IPS-15b (cell line): Measurements from ENCODE around the gene FKBP11.
"Not testable (repeated sequence)": the region's sequence is repeated elsewhere in the genome, so short reads cannot be mapped to it uniquely, and the experiment has no call there.

Source experiments
- H3K27me3 ChIP-seq: one replicate; pipeline ENCODE4 v1.6.1; 2013; ENCODE audit warnings: low read length; ENCODE audit not compliant: control insufficient read depth, insufficient read depth
- H3K36me3 ChIP-seq: one replicate; pipeline ENCODE4 v1.6.1; 2013; ENCODE audit warnings: low read length; ENCODE audit not compliant: control insufficient read depth, insufficient read depth
- H3K4me1 ChIP-seq: one replicate; pipeline ENCODE4 v1.6.1; 2013; ENCODE audit warnings: mild to moderate bottlenecking, low read length; ENCODE audit not compliant: control insufficient read depth, insufficient read depth
- H3K4me3 ChIP-seq: one replicate; pipeline ENCODE4 v1.5.1; 2013; ENCODE audit warnings: low read depth, low read length
- H3K9ac ChIP-seq: one replicate; pipeline ENCODE4 v1.6.1; 2013; ENCODE audit warnings: low read depth, mild to moderate bottlenecking, low read length
- H3K9me3 ChIP-seq: one replicate; pipeline ENCODE4 v1.6.1; 2013; ENCODE audit warnings: mild to moderate bottlenecking, low read length; ENCODE audit not compliant: control insufficient read depth, insufficient read depth

Gene FKBP11

DNA sequence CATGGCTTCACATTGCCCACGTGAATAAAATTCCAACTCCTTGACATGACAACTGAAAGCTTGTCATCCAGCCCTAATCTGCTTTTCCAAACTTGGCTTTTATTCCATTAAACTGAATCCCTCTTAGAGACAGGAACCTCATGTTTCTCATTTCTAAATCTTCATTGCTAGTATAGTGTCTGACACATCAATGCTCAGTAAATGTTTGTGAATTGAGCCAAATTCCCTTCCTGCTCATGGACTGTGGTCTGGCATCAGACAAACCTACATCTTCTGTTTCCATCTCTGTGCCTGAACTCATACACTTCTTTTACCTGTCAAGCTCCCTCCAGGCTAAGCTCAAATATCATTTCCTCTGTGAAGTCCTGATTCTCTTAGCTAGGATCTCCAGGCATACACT, 4.3 kb upstream of the FKBP11 start:
- H3K9ac ChIP-seq: no peak overlapping the region
- no peak overlapping the region for H3K4me3 ChIP-seq
- no peaks in the 10 kb centered on the region for H3K9me3 ChIP-seq
- H3K4me1 ChIP-seq: peaks cover 4% of the 10 kb centered on the region
- peaks cover 20% of the 10 kb centered on the region for H3K36me3 ChIP-seq
- no peaks in the 10 kb centered on the region for H3K27me3 ChIP-seq

DNA sequence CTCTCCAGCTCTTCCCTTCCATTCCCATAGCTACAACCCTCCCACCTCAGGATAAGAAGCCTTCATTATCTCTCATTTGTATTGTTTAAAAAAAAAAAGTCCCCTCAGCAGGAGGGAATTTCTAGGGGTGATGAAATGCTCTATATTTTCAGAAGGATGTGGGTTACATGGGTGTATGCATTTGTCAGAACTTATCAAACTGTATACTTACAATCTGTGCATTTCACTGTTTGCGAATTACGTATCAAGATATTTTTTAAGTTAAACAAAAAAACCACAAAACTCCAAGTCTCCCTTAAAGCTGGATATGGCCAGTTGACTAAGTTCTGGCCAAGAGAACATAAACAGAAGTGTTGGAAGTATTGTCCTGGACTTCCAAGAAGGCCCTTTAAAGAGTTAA, 2.0 kb upstream of the FKBP11 start:
- H3K36me3 ChIP-seq: peaks cover 17% of the 10 kb centered on the region

GRCh38 chr12:48924617-48925303, 532 bp downstream of the FKBP11 start:
- Histone ChIP-seq H3K4me3 (peak overlapping the region; percentile 88), H3K36me3 (peaks cover 14% of the 10 kb centered on the region), H3K9me3 (no peaks in the 10 kb centered on the region)

More for the DNA sequence above, 2.0 kb upstream of the FKBP11 start:
- Histone ChIP-seq H3K4me1 (peaks cover 8% of the 10 kb centered on the region), H3K9ac (no peak overlapping the region), H3K27me3 (no peaks in the 10 kb centered on the region), H3K4me3 (no peak overlapping the region), H3K9me3 (no peaks in the 10 kb centered on the region)

GRCh38 chr12:48923117-48923516, 2.2 kb downstream of the FKBP11 start:
- H3K27me3 ChIP-seq: no peaks in the 10 kb centered on the region
- H3K36me3 ChIP-seq: peaks cover 14% of the 10 kb centered on the region
- H3K9me3 ChIP-seq: no peaks in the 10 kb centered on the region
- peaks cover 8% of the 10 kb centered on the region for H3K4me1 ChIP-seq
- H3K9ac ChIP-seq: no peak overlapping the region
- no peak overlapping the region for H3K4me3 ChIP-seq

More at GRCh38 chr12:48924617-48925303, 532 bp downstream of the FKBP11 start:
- no peaks in the 10 kb centered on the region for H3K27me3 ChIP-seq
- peaks cover 8% of the 10 kb centered on the region for H3K4me1 ChIP-seq
- H3K9ac ChIP-seq: peak overlapping the region; percentile 91

DNA sequence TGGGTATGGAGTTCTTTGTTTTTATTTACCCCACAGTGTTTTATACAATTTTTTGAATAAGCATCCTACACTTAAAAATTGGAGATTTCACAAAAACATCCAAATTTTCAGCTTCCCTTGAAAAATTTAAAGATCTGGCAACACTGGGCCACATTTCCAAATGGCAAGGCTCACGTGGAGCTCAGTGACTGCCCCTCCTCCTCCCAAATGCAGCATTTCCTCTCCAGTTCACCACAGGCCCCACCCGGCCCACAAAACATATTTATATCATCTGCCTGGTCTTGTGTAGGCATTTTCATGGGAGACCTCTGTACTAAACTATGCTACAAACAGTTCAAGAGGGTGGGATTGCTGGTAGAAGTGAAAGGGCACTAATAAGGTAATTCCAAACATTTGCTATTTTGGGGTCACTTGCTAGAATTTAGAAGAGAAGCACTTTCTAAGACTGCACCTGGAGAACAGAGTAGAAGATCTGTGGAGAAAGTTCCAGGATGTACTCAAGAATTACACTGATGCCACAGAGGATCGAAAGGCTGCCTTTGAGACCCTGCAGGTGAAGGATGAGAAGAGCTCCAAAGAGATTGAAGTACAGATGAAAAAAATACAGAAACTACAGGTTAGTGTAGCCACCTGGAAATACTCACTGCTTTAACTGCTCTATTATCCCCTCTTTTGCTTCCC, 7.3 kb downstream of the FKBP11 start:
- Histone ChIP-seq H3K27me3 (no peaks in the 10 kb centered on the region), H3K9ac (no peak overlapping the region)

GRCh38 chr12:48910196-48910595, 15.1 kb downstream of the FKBP11 start:
- Histone ChIP-seq H3K4me3 (no peak overlapping the region), H3K36me3 (no peaks in the 10 kb centered on the region), H3K9ac (no peak overlapping the region), H3K4me1 (no peaks in the 10 kb centered on the region), H3K9me3 (no peaks in the 10 kb centered on the region), H3K27me3 (no peaks in the 10 kb centered on the region)

More for the DNA sequence above, 7.3 kb downstream of the FKBP11 start:
- Histone ChIP-seq H3K4me3 (no peak overlapping the region), H3K9me3 (peaks cover 2% of the 10 kb centered on the region), H3K36me3 (peaks cover 4% of the 10 kb centered on the region), H3K4me1 (no peaks in the 10 kb centered on the region)

DNA sequence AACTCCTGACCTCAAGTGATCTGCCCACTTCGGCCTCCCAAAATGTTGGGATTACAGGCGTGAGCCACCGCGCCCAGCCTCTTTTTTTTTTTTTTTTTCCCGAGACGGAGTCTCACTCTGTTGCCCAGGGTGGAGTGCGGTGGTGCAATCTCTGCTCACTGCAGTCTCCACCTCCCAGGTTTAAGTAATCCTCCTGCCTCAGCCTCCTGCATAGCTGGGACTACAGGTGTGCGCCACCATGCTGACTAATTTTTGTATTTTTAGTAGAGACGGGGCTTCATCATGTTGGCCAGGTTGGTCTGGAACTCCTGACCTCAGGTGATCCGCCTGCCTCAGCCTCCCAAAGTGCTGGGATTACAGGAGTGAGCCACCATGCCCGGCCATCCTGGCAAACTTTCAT, 15.6 kb downstream of the FKBP11 start:
- H3K4me1 ChIP-seq, H3K27me3 ChIP-seq, H3K4me3 ChIP-seq, H3K36me3 ChIP-seq, H3K9ac ChIP-seq, H3K9me3 ChIP-seq: not testable (repeated sequence)

GRCh38 chr12:48907245-48907644, 18.0 kb downstream of the FKBP11 start:
- Histone ChIP-seq H3K9ac (no peak overlapping the region), H3K36me3 (no peaks in the 10 kb centered on the region), H3K4me3 (no peak overlapping the region), H3K9me3 (no peaks in the 10 kb centered on the region), H3K4me1 (no peaks in the 10 kb centered on the region), H3K27me3 (peaks cover 3% of the 10 kb centered on the region)

- H3K9me3 ChIP-seq: no peaks in the 10 kb centered on the region
- peak overlapping the region; percentile 59 for H3K4me3 ChIP-seq
- peaks cover 3% of the 10 kb centered on the region for H3K27me3 ChIP-seq
- no peaks in the 10 kb centered on the region for H3K36me3 ChIP-seq
- H3K4me1 ChIP-seq: no peaks in the 10 kb centered on the region
- H3K9ac ChIP-seq: no peak overlapping the region
Measured at GRCh38 chr12:48903982-48904411, 21.3 kb downstream of the FKBP11 start.

GRCh38 chr12:48903363-48903981, 21.8 kb downstream of the FKBP11 start:
- Histone ChIP-seq H3K4me1 (no peaks in the 10 kb centered on the region), H3K36me3 (no peaks in the 10 kb centered on the region), H3K9ac (no peak overlapping the region), H3K27me3 (peaks cover 3% of the 10 kb centered on the region), H3K4me3 (no peak overlapping the region), H3K9me3 (no peaks in the 10 kb centered on the region)

DNA sequence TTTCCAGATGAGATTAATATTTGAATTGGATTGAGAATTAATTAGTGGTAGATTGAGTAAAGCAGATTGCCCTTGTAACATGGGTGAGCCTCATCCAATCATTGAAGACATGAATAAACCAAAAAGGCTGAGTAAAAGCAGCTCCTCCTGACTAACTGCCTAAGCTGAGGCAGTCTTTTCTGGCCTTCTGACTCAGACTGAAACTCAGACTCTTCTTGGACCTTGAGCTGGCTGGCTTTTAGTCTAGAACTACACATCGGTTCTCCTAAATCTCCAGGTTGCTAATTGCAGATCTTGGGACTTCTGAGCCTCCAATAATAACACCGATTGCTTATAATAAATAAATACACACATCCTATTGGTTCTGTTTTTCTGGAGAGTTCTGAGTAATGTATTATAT, 24.0 kb downstream of the FKBP11 start:
- H3K4me1 ChIP-seq: no peaks in the 10 kb centered on the region
- peaks cover 3% of the 10 kb centered on the region for H3K27me3 ChIP-seq
- H3K9me3 ChIP-seq: no peaks in the 10 kb centered on the region
- no peaks in the 10 kb centered on the region for H3K36me3 ChIP-seq
- no peak overlapping the region for H3K9ac ChIP-seq
- H3K4me3 ChIP-seq: no peak overlapping the region

DNA sequence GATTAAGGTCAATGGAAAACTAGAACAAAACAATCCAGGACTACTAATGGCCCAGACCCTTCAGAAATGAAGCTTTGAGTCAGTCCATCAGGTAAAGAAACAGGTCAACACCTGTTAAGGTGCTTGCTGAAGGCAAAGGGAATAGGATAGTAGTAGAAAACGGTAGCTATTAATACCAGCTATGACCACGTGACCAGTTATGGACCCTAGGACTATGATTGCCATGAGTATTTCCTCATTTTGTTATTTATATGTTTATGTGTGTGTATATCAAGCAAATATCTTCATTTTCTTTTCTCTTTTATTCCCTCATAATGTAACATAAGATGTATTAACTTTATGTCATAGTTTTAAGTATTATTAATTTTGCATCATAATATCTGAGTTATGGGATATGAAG, 25.6 kb downstream of the FKBP11 start:
- H3K4me1 ChIP-seq: no peaks in the 10 kb centered on the region
- no peak overlapping the region for H3K9ac ChIP-seq
- H3K36me3 ChIP-seq: no peaks in the 10 kb centered on the region
- no peak overlapping the region for H3K4me3 ChIP-seq
- H3K27me3 ChIP-seq: peaks cover under 1% of the 10 kb centered on the region
- no peaks in the 10 kb centered on the region for H3K9me3 ChIP-seq
